GM18526 (cell line): ENCODE measurements around the gene SIGLEC7.

ENCODE experiments used
- POLR2A ChIP-seq: IDR thresholded peaks from 3 replicates; pipeline ENCODE4 v1.6.1; 2011; ENCODE audit not compliant: insufficient read length; ENCODE audit errors: extremely low read depth

Gene SIGLEC7

GRCh38 chr19:51125421-51126075, 16.6 kb upstream of the SIGLEC7 start:
- TF ChIP-seq POLR2A = no peak

- TF ChIP-seq POLR2A = no peak
These were observed 15.1 kb upstream of the SIGLEC7 start for GRCh38 chr19:51127032-51127431.

- no peak for TF ChIP-seq POLR2A
These were observed 14.3 kb upstream of the SIGLEC7 start for GRCh38 chr19:51127755-51128154.

- TF ChIP-seq POLR2A = no peak
These were observed 13.9 kb upstream of the SIGLEC7 start for GRCh38 chr19:51128227-51128626.

- TF ChIP-seq POLR2A = no peak
These were observed 12.4 kb upstream of the SIGLEC7 start for GRCh38 chr19:51129716-51130115.

- no peak for TF ChIP-seq POLR2A
These were observed 10.1 kb upstream of the SIGLEC7 start for GRCh38 chr19:51131780-51132680.

- no peak for TF ChIP-seq POLR2A
These were observed 7.1 kb upstream of the SIGLEC7 start for GRCh38 chr19:51135004-51135403.

- TF ChIP-seq POLR2A = no peak
These were observed 5.9 kb upstream of the SIGLEC7 start for GRCh38 chr19:51135986-51136762.

- no peak for TF ChIP-seq POLR2A
These were observed 5.1 kb upstream of the SIGLEC7 start for GRCh38 chr19:51136851-51137551.

GRCh38 chr19:51137792-51138425, 4.2 kb upstream of the SIGLEC7 start:
- no peak for TF ChIP-seq POLR2A

- no peak for TF ChIP-seq POLR2A
These were observed 3.5 kb upstream of the SIGLEC7 start for GRCh38 chr19:51138549-51138979.

- TF ChIP-seq POLR2A = no peak
These were observed 2.6 kb upstream of the SIGLEC7 start for GRCh38 chr19:51139299-51140014.

GRCh38 chr19:51140441-51140840, 1.7 kb upstream of the SIGLEC7 start:
- TF ChIP-seq POLR2A = no peak

- no peak for TF ChIP-seq POLR2A
These were observed 920 bp upstream of the SIGLEC7 start for GRCh38 chr19:51141181-51141580.
